IMR-90 (cell line): ENCODE results near the gene CHN2. TPM values are rescaled to one million over a fixed set of nuclear protein-coding genes. Genes with fewer than 3 reads are reported as not detected.

ENCODE experiments used
- ATAC-seq: fragments of 200-7000 bp; cut with Tn5 transposase; 2 replicates; pipeline ENCODE4 v1.9.1; 2020; ENCODE audit warnings: low read depth, mild to moderate bottlenecking, moderate library complexity
- BruUV-seq: library from RNA; stranded (reverse); fragments of 400-500 nt; replicated peaks from 2 replicates; lab custom pipeline; 2021; lab: Mats Ljungman, UMichigan
- CTCF ChIA-PET: fragments of 300-600 bp; formaldehyde crosslinking; extraction: SDS; loops from one replicate; lab custom pipeline; 2021; ENCODE audit warnings: antibody characterized with exemption; lab: Yijun Ruan, JAX
- POLR2A ChIA-PET: fragments of 300-600 bp; sonication (Branson Sonifier 250); formaldehyde crosslinking; loops from one replicate; lab custom pipeline; 2022; ENCODE audit warnings: antibody characterized with exemption; ENCODE audit not compliant: unreplicated experiment; lab: Charles Lee
- DNase-seq: peaks from one replicate; pipeline ENCODE4 v3.0.0; 2013
- H2AFZ ChIP-seq: replicated peaks from 2 replicates; pipeline ENCODE3; 2013; ENCODE audit warnings: low read length, mild to moderate bottlenecking; ENCODE audit not compliant: poor library complexity
- H2AK5ac ChIP-seq: 2 replicates; pipeline ENCODE4 v1.6.1; 2013; ENCODE audit warnings: low read depth, low read length, inconsistent platforms
- H2AK9ac ChIP-seq: replicated peaks from 2 replicates; pipeline ENCODE3; 2013; ENCODE audit warnings: mild to moderate bottlenecking, low read depth, low read length, moderate library complexity; ENCODE audit not compliant: poor library complexity
- H2BK120ac ChIP-seq: 2 replicates; pipeline ENCODE4 v1.6.1; 2013; ENCODE audit warnings: low read depth, low read length, inconsistent platforms
- H2BK15ac ChIP-seq: 3 replicates; pipeline ENCODE4 v1.6.1; 2013; ENCODE audit warnings: low read depth, low read length, inconsistent platforms
- H2BK20ac ChIP-seq: 2 replicates; pipeline ENCODE4 v1.6.1; 2013; ENCODE audit warnings: low read depth, mild to moderate bottlenecking, inconsistent platforms, low read length, moderate library complexity
- H2BK5ac ChIP-seq: 2 replicates; pipeline ENCODE4 v1.6.1; 2013; ENCODE audit warnings: mild to moderate bottlenecking, low read depth, low read length, inconsistent platforms; ENCODE audit not compliant: poor library complexity, severe bottlenecking
- H3K14ac ChIP-seq: replicated peaks from 2 replicates; pipeline ENCODE4 v1.6.1; 2013; ENCODE audit warnings: low read depth, low read length, inconsistent platforms
- H3K18ac ChIP-seq: 2 replicates; pipeline ENCODE4 v1.6.1; 2013; ENCODE audit warnings: low read depth, low read length, control low read depth
- H3K23ac ChIP-seq: 2 replicates; pipeline ENCODE4 v1.6.1; 2013; ENCODE audit warnings: low read depth, low read length, inconsistent platforms
- H3K27ac ChIP-seq: 2 replicates; pipeline ENCODE4 v1.5.1; 2013; ENCODE audit warnings: mild to moderate bottlenecking, control low read depth, low read length; ENCODE audit not compliant: insufficient read depth
- H3K27me3 ChIP-seq: 2 replicates; pipeline ENCODE4 v1.6.1; 2013; ENCODE audit warnings: low read length; ENCODE audit not compliant: control insufficient read depth, insufficient read depth
- H3K36me3 ChIP-seq: 2 replicates; pipeline ENCODE4 v1.6.1; 2013; ENCODE audit warnings: low read length, mixed read lengths; ENCODE audit not compliant: control insufficient read depth, insufficient read depth
- H3K4ac ChIP-seq: 2 replicates; pipeline ENCODE4 v1.6.1; 2013; ENCODE audit warnings: low read depth, low read length, inconsistent platforms
- H3K4me1 ChIP-seq: 2 replicates; pipeline ENCODE4 v1.6.1; 2013; ENCODE audit warnings: low read length, mixed read lengths; ENCODE audit not compliant: control insufficient read depth, insufficient read depth
- H3K4me2 ChIP-seq: 2 replicates; pipeline ENCODE4 v1.6.1; 2013; ENCODE audit warnings: low read depth, mild to moderate bottlenecking, control low read depth, low read length, moderate library complexity
- H3K4me3 ChIP-seq: 2 replicates; pipeline ENCODE4 v1.5.1; 2013; ENCODE audit warnings: low read depth, mild to moderate bottlenecking, control low read depth, low read length, moderate library complexity; ENCODE audit not compliant: insufficient read depth
- H3K56ac ChIP-seq: 2 replicates; pipeline ENCODE4 v1.6.1; 2013; ENCODE audit warnings: low read length, inconsistent platforms; ENCODE audit not compliant: insufficient read depth; ENCODE audit errors: extremely low read depth
- H3K79me1 ChIP-seq, 2 experiments: 2 replicates each; pipeline ENCODE4 v1.6.1; 2013; ENCODE audit warnings: low read length in 2 of 2, inconsistent platforms in 1 of 2, low read depth in 1 of 2
- H3K9ac ChIP-seq: 2 replicates; pipeline ENCODE4 v1.6.1; 2013; ENCODE audit warnings: low read depth, low read length, control low read depth
- H3K9me1 ChIP-seq: 2 replicates; pipeline ENCODE4 v1.6.1; 2013; ENCODE audit warnings: low read length, inconsistent platforms; ENCODE audit not compliant: insufficient read depth
- H3K9me3 ChIP-seq: 2 replicates; pipeline ENCODE4 v1.6.1; 2013; ENCODE audit warnings: low read length; ENCODE audit not compliant: control insufficient read depth, insufficient read depth
- H4K20me1 ChIP-seq: 2 replicates; pipeline ENCODE4 v1.6.1; 2013; ENCODE audit warnings: low read length, inconsistent platforms; ENCODE audit not compliant: insufficient read depth
- H4K5ac ChIP-seq: 2 replicates; pipeline ENCODE4 v1.6.1; 2013; ENCODE audit warnings: mild to moderate bottlenecking, low read depth, low read length, control low read depth
- H4K8ac ChIP-seq, 2 experiments: 2 replicates each; pipeline ENCODE4 v1.6.1; 2013; ENCODE audit warnings: low read depth in 2 of 2, low read length in 2 of 2, control low read depth in 1 of 2, inconsistent platforms in 1 of 2
- H4K91ac ChIP-seq: 2 replicates; pipeline ENCODE4 v1.6.1; 2013; ENCODE audit warnings: low read depth, low read length, inconsistent platforms; ENCODE audit not compliant: insufficient read depth
- BHLHE40 ChIP-seq: fragments of 150-350 bp; IDR thresholded peaks from 2 replicates; pipeline ENCODE4 v1.6.1; 2016; ENCODE audit warnings: mild to moderate bottlenecking, low read depth, low read length
- CEBPB ChIP-seq: IDR thresholded peaks from 2 replicates; pipeline ENCODE4 v1.6.1; 2012; ENCODE audit warnings: low read depth, low read length, improper control_type of control experiment
- CHD1 ChIP-seq: IDR thresholded peaks from 2 replicates; pipeline ENCODE4 v1.6.1; 2012; ENCODE audit warnings: low read depth, low read length, improper control_type of control experiment
- ELK1 ChIP-seq: fragments of 150-350 bp; IDR thresholded peaks from 2 replicates; pipeline ENCODE4 v1.6.1; 2016; ENCODE audit warnings: low read depth, mild to moderate bottlenecking, low read length, moderate library complexity, borderline replicate concordance
- FOS ChIP-seq: fragments of 150-350 bp; IDR thresholded peaks from 2 replicates; pipeline ENCODE4 v1.6.1; 2016; ENCODE audit warnings: low read depth, low read length
- MAFK ChIP-seq: IDR thresholded peaks from 2 replicates; pipeline ENCODE4 v1.6.1; 2012; ENCODE audit warnings: low read depth, low read length, improper control_type of control experiment
- MAZ ChIP-seq: IDR thresholded peaks from 2 replicates; pipeline ENCODE4 v1.6.1; 2012; ENCODE audit warnings: low read depth, mild to moderate bottlenecking, low read length, improper control_type of control experiment, moderate library complexity, borderline replicate concordance
- MXI1 ChIP-seq: IDR thresholded peaks from 2 replicates; pipeline ENCODE4 v1.6.1; 2012; ENCODE audit warnings: low read depth, mild to moderate bottlenecking, low read length, moderate library complexity, borderline replicate concordance
- NFE2L2 ChIP-seq: fragments of 150-350 bp; IDR thresholded peaks from 2 replicates; pipeline ENCODE4 v1.6.1; 2016; ENCODE audit warnings: low read depth, mild to moderate bottlenecking, low read length
- POLR2A ChIP-seq: IDR thresholded peaks from 2 replicates; pipeline ENCODE4 v1.6.1; 2012; ENCODE audit warnings: mild to moderate bottlenecking, low read depth, low read length
- RAD21 ChIP-seq: IDR thresholded peaks from 2 replicates; pipeline ENCODE4 v1.6.1; 2012; ENCODE audit warnings: low read length, improper control_type of control experiment
- RCOR1 ChIP-seq: IDR thresholded peaks from 2 replicates; pipeline ENCODE4 v1.6.1; 2012; ENCODE audit warnings: mild to moderate bottlenecking, low read length, improper control_type of control experiment; ENCODE audit not compliant: insufficient replicate concordance
- RFX5 ChIP-seq: IDR thresholded peaks from 2 replicates; pipeline ENCODE4 v1.8.0; 2012; ENCODE audit warnings: low read depth, mild to moderate bottlenecking, low read length, moderate library complexity
- SMC3 ChIP-seq: fragments of 150-350 bp; IDR thresholded peaks from 2 replicates; pipeline ENCODE4 v1.6.1; 2016; ENCODE audit warnings: low read depth, mild to moderate bottlenecking, antibody characterized with exemption, low read length, moderate library complexity
- USF2 ChIP-seq: fragments of 150-350 bp; IDR thresholded peaks from 2 replicates; pipeline ENCODE4 v1.6.1; 2017; ENCODE audit warnings: mild to moderate bottlenecking, antibody characterized with exemption, low read length, low read depth
- WGBS, 2 experiments: methylation state at CpG; one replicate each; pipeline versions ENCODE4 v1.1.5 to v1.1.7; 2013; ENCODE audit warnings: missing lambda C conversion rate in 2 of 2; ENCODE audit not compliant: insufficient read length in 1 of 2; ENCODE audit errors: extremely low coverage in 2 of 2; 5-methylcytosine and 5-hydroxymethylcytosine counted together
- dilution Hi-C: fragments of 300-500 bp; cut with HindIII; formaldehyde crosslinking; loops from one replicate; pipeline ENCODE4 v1.14.3; 2018; ENCODE audit warnings: low sequenced_read_pairs; ENCODE audit not compliant: unreplicated experiment
- in situ Hi-C: fragments of 300-500 bp; cut with MboI; formaldehyde crosslinking; loops from 3 replicates; pipeline ENCODE4 v1.14.3; 2019; ENCODE audit warnings: low sequenced_read_pairs, inconsistent platforms, mixed read lengths
- intact Hi-C: fragments of 100-400 bp; cut with micrococcal nuclease; formaldehyde crosslinking; loops from 2 replicates; pipeline ENCODE4 v1.10.0; 2022
- polyA plus RNA-seq, 3 experiments: library from polyadenylated mRNA; depleted of rRNA; stranded (reverse); fragments of >200 nt; gene quantifications; 2 replicates each; pipeline ENCODE4 v1.2.3, GENCODE V29; 2012; ENCODE audit warnings: low replicate concordance in 1 of 3
- total RNA-seq: library from RNA; depleted of rRNA; stranded (reverse); fragments of >200 nt; gene quantifications from 2 replicates; pipeline ENCODE4 v1.2.3, GENCODE V29; 2012
- TF ChIP-seq, protein P1 (sequence below): conservative IDR thresholded peaks from 2 replicates; pipeline ENCODE4 v1.5.1; 2012; ENCODE audit warnings: mild to moderate bottlenecking, low read depth, low read length, improper control_type of control experiment

The CHN2 gene
- total and polyA plus RNA-seq, 2 of the 4 experiments (the other 2 are of a cell fraction) = not detected

DNA sequence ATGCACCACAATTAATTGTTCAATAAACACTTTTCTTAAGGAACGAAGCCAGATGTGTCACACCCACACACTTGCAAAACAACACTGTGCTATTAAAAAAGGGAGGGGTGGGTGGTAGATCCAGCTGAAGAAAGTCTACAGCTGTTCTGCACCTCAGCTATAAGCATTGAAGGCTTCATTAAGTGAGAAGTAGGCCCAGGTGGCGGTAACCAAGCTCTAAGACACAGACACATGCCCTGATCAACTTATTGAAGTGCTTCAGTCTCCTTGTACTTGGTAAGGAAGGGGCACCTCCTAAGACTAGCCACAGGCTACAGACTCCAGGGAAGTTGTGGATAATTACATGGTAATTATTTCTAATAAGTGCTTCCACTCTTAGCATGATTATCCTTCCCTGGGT lies 43.7 kb upstream of the CHN2 start:
- ChIA-PET CTCF (no interaction called here), POLR2A (no interaction called here)
- Histone ChIP-seq H3K27me3 (peaks cover 17% of the 10 kb centered on the region), H3K79me1 (no peaks in the 10 kb centered on the region), H4K20me1 (no peaks in the 10 kb centered on the region), H4K91ac (no peak overlapping the region), H3K14ac (no peak overlapping the region), H2BK15ac (no peak overlapping the region), H3K18ac (no peak overlapping the region), H3K9me1 (no peaks in the 10 kb centered on the region), H3K23ac (no peak overlapping the region), H3K4me2 (no peak overlapping the region), H4K5ac (no peak overlapping the region), H2AFZ (no peak overlapping the region), H3K4ac (no peak overlapping the region), H3K56ac (no peak overlapping the region), H3K9ac (no peak overlapping the region), H3K4me3 (no peak overlapping the region), H3K27ac (no peak overlapping the region), H2BK5ac (no peak overlapping the region), H3K9me3 (no peaks in the 10 kb centered on the region), H2BK120ac (no peak overlapping the region), H3K36me3 (no peaks in the 10 kb centered on the region), H2AK5ac (no peak overlapping the region), H2AK9ac (no peak overlapping the region), H3K4me1 (no peaks in the 10 kb centered on the region), H4K8ac (no peak overlapping the region), H2BK20ac (no peak overlapping the region)
- dilution Hi-C loops = no loop called here
- ATAC-seq (no peak), DNase-seq (no peak)
- TF ChIP-seq NFE2L2 (no peak), RAD21 (no peak), CHD1 (no peak), MXI1 (no peak), ELK1 (no peak), SMC3 (no peak), MAZ (no peak), MAFK (no peak), CEBPB (no peak), POLR2A (no peak), FOS (no peak), RCOR1 (no peak), BHLHE40 (no peak), USF2 (no peak), RFX5 (no peak)
- TF ChIP-seq, protein P1, sequence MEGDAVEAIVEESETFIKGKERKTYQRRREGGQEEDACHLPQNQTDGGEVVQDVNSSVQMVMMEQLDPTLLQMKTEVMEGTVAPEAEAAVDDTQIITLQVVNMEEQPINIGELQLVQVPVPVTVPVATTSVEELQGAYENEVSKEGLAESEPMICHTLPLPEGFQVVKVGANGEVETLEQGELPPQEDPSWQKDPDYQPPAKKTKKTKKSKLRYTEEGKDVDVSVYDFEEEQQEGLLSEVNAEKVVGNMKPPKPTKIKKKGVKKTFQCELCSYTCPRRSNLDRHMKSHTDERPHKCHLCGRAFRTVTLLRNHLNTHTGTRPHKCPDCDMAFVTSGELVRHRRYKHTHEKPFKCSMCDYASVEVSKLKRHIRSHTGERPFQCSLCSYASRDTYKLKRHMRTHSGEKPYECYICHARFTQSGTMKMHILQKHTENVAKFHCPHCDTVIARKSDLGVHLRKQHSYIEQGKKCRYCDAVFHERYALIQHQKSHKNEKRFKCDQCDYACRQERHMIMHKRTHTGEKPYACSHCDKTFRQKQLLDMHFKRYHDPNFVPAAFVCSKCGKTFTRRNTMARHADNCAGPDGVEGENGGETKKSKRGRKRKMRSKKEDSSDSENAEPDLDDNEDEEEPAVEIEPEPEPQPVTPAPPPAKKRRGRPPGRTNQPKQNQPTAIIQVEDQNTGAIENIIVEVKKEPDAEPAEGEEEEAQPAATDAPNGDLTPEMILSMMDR = no peak
- WGBS, 2 experiments = no CpG with 5 or more reads among the region's 2 CpGs
- no TSS peak for BruUV-seq
- in situ Hi-C loops = no loop called here
- intact Hi-C loops = no loop called here
